ENCODE data around the gene SLITRK3.

The SLITRK3 gene, protein sequence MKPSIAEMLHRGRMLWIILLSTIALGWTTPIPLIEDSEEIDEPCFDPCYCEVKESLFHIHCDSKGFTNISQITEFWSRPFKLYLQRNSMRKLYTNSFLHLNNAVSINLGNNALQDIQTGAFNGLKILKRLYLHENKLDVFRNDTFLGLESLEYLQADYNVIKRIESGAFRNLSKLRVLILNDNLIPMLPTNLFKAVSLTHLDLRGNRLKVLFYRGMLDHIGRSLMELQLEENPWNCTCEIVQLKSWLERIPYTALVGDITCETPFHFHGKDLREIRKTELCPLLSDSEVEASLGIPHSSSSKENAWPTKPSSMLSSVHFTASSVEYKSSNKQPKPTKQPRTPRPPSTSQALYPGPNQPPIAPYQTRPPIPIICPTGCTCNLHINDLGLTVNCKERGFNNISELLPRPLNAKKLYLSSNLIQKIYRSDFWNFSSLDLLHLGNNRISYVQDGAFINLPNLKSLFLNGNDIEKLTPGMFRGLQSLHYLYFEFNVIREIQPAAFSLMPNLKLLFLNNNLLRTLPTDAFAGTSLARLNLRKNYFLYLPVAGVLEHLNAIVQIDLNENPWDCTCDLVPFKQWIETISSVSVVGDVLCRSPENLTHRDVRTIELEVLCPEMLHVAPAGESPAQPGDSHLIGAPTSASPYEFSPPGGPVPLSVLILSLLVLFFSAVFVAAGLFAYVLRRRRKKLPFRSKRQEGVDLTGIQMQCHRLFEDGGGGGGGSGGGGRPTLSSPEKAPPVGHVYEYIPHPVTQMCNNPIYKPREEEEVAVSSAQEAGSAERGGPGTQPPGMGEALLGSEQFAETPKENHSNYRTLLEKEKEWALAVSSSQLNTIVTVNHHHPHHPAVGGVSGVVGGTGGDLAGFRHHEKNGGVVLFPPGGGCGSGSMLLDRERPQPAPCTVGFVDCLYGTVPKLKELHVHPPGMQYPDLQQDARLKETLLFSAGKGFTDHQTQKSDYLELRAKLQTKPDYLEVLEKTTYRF

DNA sequence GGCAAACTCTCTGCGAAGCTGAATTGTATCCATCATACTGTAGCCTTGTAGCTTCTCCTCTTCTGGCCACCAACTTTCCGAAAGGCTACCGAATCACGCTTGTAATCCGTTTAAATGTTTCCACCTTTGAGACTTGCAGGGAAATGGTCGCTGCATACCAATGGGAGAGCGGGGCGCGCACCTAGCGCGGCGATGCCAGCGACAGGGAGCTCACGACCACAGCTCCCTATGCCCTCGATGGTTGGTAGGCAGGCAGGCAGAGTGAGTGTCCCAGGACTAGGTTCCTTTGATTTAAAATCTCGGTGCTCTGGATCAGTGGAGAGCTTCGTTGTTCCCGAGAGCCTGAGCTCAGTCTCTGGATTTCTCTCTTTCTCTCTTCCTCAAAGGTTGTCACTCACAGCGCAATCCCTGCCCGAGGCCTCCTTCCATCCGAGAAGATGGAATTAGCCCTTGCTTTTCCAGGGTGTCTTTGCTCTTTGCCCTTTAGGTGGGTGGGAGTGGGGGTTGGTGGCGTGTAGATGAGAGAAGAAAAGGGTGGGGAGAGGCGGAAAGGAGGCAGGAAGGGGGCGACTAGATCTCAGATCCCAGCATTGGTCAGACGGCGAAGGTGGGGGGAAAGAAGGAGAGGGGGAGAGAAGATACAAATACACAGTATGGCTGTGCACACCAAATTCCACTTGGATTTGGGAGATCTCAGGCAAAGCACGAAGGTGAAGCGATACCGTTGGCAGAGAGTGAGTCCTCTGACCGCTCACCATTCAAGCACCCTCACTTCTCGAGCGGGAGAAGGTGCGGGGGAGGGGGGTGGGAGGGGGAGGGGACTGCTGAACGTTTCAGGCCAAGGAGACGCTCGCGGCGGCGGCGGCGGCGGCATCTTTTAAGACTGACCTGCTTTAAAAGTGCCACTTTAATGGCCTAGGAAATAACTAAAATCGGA is at the start of gene SLITRK3:
TSS of gene SLITRK3 (minus strand) at position 745 of the 937 bp plus-strand sequence. CDS start 5,554 bp downstream, outside the sequence.
- DNase-seq: peak in 17 of 56 donors; percentile 27 to 68 (median 55)

DNA sequence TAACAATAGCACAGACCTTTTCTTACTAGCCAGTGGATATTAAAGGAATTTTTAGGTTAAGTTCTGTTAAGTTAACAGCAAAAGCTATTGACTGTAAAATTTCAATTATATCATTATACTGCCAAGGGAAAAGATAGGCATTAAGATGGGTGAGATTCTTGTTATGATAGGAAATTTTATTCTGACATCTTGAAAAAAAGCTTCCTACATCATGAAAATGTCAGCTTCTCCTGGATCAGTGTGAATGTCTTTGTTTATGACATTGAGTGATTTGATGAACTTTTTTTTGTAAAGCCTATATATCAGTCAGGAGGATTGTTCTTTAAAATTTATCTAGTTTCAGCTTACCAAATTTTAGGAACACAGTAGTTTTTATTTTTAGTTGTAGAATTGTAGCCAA is 47.4 kb upstream of the SLITRK3 start:
- no peak for DNase-seq

DNA sequence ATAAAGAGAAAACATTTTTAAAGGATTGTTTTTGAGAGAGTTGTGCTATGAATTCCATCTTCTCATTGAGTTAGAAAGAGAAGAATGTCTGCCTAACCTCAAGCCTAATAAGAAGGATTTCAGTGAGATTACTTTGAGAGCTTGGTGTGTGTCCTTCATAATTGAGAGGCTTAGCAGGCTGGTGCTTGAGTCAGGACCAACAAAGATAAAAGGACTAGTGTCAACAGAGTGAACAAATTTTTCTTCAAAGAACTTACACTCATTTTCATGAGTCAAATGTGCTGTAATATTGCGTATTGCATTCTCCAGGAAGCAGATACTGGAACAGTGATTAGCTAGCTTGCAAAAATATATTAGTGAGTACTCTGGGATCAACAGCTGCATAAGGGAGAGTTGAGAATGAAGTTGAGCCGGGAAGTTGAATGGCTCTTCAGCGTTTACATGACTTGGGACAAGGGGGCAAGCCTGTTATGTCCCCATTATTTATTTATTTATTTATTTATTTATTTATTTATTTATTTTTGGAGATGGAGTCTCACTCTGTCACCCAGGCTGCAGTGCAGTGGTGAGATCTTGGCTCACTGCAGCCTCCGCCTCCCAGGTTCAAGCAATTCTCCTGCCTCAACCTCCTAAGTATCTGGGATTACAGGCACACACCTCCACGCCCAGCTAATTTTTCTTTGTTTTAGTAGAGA is 37.5 kb upstream of the SLITRK3 start:
- no peak for DNase-seq

DNA sequence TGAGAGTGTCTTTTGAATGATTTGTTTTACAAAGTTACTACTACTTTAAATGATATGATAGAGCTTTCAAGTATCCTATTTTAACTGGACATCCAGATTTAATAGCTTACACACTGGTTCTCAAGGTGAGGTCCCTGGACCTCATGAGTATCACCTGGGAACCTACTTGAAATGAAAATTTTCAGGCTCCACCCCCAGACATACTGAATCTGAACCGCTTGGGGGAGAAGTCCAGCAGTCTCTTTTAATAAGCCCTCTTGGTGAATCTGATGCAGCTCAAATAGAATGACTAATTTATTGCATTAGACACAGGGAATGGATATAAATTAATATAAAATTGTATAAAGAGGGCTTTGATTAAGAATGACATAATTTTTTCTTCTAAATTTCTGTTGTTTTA is 29.4 kb upstream of the SLITRK3 start:
- no peak for DNase-seq

DNA sequence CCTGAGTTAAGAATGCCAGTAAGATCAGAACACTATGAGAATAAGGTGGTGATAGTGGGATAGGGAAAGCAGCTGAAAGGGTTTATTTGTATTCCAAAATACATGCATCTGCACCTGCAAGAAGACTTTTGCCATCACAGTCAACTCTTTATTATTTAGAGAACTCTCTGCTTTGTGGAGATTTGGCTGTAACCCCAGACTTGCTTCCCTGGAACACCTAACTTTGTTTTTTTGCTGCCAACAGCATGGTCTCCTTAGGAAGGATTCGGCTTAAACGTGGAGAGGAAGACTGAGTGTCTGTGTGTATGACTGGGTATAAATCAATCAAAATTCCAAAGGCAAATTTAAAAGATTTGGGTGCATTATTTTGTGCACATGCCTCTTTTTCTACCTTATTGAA is 21.6 kb upstream of the SLITRK3 start:
- DNase-seq: no peak

DNA sequence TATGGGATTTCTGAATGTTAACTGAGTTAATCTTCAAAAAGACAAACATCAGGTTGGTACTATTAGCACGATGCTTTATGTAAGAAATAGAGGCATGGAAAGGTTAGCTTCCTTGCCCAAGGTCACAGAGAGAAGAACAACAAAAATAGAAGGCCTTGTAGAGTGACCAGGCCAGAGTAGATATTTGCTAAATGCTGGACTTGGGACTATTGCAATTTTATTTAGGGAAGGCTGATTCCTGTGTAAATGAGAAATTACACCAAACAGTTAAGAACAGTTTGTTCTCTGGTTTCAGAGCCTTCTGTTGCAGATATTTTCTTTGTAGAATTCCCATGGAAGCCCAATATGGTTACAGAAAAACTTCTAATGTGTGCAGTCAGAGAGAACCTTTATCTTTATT is 16.4 kb upstream of the SLITRK3 start:
- no peak for DNase-seq

DNA sequence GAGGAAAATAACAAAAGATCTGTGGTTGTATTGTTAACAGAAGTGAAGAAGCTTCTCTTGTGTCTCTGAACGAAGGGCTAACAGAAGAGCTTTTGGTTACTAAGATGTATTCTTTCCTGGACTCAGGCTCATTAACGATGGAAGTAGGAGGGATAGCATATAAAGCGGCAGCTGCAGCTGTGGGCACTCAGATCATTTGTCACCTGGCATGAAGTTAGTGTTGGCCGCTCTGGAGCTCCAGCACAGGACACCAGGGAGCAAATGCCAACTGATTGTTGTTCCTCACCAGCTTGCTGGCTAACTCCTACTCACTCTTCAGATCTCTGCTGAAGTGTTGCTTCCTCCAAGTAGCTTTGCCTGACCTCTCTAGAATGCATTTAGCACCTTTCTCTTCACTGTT is 15.5 kb upstream of the SLITRK3 start:
- DNase-seq: no peak

DNA sequence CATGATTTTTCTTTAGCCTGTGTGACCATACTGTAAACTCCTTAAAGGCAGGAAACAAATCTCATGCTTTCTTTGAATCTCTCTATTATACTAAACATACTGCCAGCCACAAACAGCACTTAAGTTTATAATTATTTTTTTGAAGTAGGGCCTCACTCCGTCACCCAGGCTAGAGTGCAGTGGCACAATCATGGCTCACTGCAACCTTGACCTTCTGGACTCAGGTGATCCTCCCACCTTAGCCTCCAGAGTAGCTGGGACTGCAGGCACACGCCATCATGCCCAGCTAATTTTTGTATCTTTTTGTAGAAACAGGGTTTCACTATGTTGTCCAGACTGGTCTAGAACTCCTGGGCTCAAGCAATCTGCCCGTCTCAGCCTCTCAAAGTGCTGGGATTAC is 14.5 kb upstream of the SLITRK3 start:
- no peak for DNase-seq

DNA sequence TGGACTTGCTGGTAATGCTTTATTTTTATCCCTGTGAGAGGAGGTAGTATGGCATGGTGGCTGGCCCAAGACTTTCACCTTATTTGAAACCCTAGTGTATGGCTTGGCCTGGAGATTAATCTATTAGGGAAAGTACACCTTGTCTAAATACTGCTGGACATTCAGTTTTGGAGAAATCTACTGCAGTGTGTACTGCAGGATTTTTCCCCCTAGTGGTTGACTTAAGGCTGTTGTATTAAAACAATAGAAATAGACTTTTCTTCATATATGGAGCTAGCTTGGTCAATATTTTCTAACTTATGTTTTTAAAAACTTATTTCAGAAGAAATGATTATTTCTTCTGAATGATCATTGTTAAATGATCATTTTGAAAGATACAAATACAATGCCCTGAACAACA is 13.9 kb upstream of the SLITRK3 start:
- DNase-seq: no peak

DNA sequence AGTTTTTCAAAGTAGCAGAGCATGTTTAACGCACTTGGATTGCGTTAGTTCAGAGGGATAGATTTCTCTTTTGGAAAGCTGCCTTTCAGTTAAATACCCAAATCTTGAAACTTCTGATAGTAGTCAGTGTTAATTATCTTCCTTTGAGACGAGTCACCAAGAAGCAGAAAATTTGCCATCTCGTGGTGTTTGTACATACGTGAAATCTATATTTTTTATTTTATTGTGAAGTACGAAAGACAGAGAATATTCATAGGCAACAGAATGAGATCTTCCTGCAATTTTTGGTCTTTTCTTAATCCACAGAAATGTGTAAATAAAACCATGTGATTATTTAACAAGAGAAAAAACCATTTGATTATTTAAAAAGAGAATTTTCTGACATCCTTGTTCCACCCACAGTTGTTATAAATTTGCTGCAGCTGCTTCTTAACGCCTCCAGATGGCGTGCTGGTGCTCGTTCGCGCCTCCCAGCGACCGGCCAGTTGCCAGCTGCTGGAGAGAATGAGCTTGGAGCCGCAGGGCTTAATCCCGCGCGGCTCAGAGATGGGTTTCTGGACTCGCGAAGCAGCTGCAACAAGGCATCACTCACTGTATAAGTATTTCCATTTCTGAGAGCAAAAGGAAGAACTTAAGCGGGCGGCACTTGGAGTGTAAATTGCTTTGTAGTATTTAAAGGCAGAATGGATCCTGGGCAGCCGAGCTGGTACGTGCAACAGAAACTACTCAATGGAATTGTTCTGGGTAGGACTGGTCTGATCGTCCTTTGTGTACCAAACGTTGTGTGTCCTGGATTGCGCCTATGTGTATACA is 10.5 kb upstream of the SLITRK3 start:
- peak in 49 of 56 donors; percentile 24 to 86 (median 62) for DNase-seq

DNA sequence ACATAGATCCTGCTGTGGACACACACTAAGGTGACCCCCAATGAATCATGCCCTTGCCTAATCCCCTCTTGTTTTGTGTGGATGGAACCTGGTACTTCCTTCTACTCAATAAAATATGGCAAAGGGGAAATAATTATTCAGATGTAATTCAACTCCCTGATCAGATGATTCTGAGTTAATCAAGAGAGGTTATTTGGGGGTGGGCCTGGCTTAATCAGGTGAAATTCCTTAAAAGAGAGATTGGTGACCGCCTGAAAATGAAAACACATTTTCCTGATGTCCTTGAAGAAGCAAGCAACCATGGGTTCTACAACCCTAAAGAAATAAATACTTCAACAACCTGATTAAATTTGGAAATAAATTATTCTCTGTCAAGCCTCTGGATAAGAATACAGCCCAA is 8.3 kb upstream of the SLITRK3 start:
- DNase-seq: no peak

DNA sequence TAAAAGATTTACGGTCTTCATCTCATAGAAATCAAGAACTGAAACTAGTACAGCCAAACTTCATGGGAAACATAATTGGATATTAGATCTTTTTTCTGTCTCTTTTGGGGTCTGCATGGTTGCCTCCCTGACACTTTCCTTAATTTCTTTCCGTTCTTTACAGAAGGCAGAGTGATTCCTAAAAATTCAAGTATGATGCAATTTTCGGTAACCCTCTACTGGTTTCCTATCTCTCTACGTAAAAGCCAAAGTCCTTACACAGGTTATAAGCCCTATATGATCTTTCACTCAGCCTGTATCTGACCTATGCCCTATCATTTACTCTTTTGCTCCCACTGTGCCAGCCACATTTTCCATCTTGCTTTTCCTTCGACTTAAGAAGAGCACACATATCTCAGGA is 6.8 kb upstream of the SLITRK3 start:
- no peak for DNase-seq

DNA sequence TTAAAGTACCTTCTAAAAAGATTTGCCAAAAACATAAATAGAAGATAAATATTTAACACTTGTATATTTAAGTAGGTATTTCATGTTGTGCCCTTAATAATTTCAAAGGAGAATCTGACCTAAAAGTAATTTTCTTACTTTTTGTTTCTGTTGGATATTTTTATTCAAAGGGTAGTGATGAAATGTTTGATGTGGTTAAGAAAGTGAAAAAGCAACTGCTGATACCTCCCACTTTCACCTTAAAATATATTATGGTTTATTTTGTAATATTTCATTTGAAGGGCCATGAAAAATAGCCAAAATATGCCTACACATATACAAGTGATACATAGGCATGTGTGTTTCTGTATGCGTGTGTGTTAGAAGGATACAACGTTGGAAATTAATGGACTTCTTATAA is 5.8 kb upstream of the SLITRK3 start:
- DNase-seq: no peak

DNA sequence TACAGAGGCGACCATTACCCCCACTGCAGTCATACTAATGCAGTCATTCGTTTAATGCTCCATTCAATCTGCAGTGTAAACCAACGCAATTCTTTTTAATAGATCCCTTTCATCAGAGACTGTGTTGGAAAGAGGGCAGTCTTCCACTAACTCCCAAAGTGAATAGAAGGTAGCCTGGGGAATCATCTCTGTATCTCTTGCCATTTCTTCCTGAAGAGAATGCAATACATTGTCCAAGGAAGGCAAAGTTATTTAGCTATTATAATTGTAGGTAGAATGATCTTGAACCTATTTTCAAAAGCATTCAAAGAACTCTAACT is 1.3 kb upstream of the SLITRK3 start:
- DNase-seq: no peak

DNA sequence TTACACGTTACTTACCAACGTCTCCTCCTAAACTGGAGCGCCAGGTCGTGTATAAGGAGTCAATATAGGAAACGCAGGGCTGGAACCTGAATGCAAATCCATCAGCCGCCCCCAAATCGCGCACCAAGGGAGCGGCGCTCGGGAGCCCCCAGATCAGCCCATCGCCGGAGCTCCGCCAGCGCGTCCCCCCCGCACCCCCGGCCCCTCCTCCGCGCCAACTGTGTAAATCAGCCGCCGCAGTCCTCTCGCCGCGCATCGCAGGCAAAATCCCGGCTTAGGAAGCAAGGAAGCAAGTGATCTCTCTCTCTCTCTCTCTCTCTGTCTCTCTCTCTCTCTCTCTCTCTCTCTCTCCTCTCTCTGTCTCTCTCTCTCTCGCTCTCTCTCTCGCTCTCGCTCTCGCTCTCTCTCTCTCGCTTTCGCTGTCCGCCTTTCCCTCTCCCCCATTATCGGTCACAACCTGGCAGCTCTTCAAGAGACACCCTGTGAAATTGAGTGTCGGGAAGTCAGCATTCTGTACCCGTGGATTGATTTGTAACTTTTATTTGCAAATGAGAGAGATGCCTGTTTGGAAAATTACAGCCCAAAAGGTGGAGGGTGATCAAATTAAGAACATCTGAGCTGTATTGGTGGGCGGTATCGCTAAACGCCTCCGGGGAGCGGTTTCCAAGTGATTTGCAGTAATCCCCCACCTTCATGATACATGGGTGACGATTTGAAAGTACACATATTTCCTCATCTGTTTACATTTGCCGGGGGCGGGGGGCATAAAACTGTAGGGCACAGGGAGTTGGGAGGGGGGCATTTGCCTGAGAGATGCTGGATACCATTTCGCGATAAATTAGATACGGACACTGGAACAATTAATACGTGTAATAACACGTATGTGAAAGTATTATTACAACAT is 645 bp upstream of the SLITRK3 start:
- peak in 18 of 56 donors; percentile 24 to 66 (median 50) for DNase-seq

DNA sequence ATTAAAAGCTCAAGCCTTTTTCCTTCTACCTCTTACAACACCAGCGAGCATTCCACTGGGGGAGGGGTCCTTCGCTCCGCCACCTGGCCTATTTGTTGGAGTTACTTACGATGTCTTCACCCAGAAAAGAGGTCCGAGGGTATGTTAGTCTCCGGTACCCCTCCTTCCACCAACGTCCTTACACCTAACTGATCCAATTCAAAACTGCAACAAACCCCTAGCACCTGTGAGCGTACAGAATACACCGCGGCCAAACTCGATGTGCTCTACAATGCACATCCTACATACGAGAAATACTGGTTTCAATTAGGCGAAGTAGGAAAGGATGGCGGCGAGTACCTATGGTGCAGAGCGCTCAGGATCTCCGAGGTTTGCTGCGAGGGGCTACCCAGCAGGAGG is 944 bp downstream of the SLITRK3 start:
- DNase-seq: peak in 4 of 56 donors; percentile 1 to 29 (median 18)

DNA sequence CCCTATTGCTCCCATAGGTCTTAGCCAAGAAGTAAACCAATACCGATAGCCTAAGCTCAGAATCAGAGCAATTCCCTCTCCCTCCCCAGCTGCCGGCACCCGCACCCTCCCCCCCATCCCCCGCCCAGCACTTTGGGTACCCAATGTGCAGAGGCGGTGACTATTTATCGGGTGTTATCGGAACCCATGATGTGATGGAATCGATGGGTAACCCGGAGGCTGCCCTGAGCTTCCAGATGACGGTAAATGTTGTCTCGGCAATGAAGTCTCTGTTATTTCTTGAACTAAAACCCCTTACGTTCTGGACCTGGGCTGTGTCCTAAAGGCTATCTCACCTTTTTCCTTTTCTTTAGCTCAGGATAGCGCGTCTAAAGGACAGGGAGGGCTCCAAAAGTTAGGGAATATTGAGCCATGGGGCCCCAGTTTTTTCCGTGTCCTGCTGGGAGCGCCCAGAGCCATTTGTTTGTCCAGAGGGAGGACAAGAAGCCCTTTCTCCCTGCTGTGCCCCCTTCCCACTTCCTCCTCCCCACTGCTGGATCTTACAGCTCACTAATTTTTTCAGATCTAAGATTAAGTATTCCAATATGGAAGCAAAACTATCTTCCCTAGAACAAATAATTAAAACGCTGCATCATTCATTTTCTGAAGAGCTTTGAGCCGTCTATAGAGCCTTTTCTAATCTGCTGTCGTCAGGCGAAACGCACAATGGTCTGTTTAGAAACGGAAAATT is 1.5 kb downstream of the SLITRK3 start:
- DNase-seq: peak in 16 of 56 donors; percentile 13 to 48 (median 26)

All from nucleus accumbens (tissue), 56 donors.